ENCODE results near the gene CARD16. TPM values are rescaled to one million over a fixed set of nuclear protein-coding genes. Genes with fewer than 3 reads are reported as not detected.

The CARD16 gene
- total and polyA plus RNA-seq, 9 of the 15 experiments (the other 6 are each of a cell fraction or from before 2014, with no cell fraction given), result 0.31 TPM; not detected in 8

DNA sequence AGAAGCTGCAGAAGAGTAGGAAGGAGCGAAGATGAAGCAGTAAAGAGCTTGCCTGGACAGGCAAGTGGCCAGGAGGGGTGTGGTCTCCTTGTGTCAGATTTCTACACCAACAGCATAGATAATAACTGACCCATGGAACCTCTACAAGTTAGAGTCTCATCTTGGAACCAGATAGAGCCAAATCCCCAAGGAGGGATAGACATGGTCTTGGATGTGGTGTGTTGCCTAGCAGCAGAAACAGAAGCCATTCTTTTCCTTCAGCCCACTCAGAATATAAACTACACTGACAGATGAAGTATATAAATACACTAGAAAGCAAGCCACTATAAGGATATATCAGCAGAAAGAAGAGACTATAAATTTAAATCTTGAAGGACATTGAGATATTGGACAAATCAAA is 4.3 kb upstream of the CARD16 start:
- in situ Hi-C loops (cut with MboI), result no loop called here
- no peak overlapping the region for H3K27ac ChIP-seq (ENCODE audit: extremely low read depth, low read depth, low read length)
- ChIA-PET CTCF (ENCODE audit: low intra/inter-chr PET ratio) (no interaction called here), POLR2A (no interaction called here)
- H3K9ac ChIP-seq (ENCODE audit: insufficient read depth in 1 of 2, low read depth in 2 of 2, low read length in 2 of 2), result no peak overlapping the region
- no peak overlapping the region for H3K4me2 ChIP-seq (ENCODE audit: insufficient read depth, low read length)
- no peaks in the 10 kb centered on the region for H3K4me1 ChIP-seq (replicated peaks in 1 of 2; ENCODE audit: control insufficient read depth in 2 of 2, insufficient read depth in 2 of 2, low read length in 2 of 2)
- intact Hi-C loops (cut with micrococcal nuclease), result no loop called here
- no peak for FAIRE-seq
- no peaks in the 10 kb centered on the region for H3K27me3 ChIP-seq (ENCODE audit: control insufficient read depth in 2 of 2, insufficient read depth in 2 of 2, low read length in 2 of 2)
- 14% methylated on average over 1 of the region's 1 CpG for whole genome bisulfite sequencing (ENCODE audit: insufficient coverage, low coverage, missing lambda C conversion rate)
- TF ChIP-seq, protein P1, sequence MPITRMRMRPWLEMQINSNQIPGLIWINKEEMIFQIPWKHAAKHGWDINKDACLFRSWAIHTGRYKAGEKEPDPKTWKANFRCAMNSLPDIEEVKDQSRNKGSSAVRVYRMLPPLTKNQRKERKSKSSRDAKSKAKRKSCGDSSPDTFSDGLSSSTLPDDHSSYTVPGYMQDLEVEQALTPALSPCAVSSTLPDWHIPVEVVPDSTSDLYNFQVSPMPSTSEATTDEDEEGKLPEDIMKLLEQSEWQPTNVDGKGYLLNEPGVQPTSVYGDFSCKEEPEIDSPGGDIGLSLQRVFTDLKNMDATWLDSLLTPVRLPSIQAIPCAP (CRISPR knock-in tag; IDR thresholded peaks at IDR 0.05; ENCODE audit: borderline replicate concordance), result no peak
- no peaks in the 10 kb centered on the region for H3K9me1 ChIP-seq (ENCODE audit: control insufficient read depth, insufficient read depth, low read length)
- no peak for DNase-seq (ENCODE audit: extremely low read depth in 1 of 4, low spot score in 3 of 4)
- H2AFZ ChIP-seq (ENCODE audit: low read depth, low read length), result no peak overlapping the region
- no peak overlapping the region for H3K4me3 ChIP-seq
- H4K20me1 ChIP-seq (replicated peaks; ENCODE audit: control insufficient read depth, insufficient read depth, low read length), result no peaks in the 10 kb centered on the region
- no peaks in the 10 kb centered on the region for H3K79me2 ChIP-seq (ENCODE audit: control insufficient read depth, insufficient read depth, low read length)
- no peaks in the 10 kb centered on the region for H3K9me3 ChIP-seq (replicated peaks; ENCODE audit: control insufficient read depth, insufficient read depth, low read depth, low read length)
- BruUV-seq (replicated peaks), result no TSS peak
- no peak for ATAC-seq
- H3K36me3 ChIP-seq (ENCODE audit: control insufficient read depth, insufficient read depth, low read length), result no peaks in the 10 kb centered on the region

DNA sequence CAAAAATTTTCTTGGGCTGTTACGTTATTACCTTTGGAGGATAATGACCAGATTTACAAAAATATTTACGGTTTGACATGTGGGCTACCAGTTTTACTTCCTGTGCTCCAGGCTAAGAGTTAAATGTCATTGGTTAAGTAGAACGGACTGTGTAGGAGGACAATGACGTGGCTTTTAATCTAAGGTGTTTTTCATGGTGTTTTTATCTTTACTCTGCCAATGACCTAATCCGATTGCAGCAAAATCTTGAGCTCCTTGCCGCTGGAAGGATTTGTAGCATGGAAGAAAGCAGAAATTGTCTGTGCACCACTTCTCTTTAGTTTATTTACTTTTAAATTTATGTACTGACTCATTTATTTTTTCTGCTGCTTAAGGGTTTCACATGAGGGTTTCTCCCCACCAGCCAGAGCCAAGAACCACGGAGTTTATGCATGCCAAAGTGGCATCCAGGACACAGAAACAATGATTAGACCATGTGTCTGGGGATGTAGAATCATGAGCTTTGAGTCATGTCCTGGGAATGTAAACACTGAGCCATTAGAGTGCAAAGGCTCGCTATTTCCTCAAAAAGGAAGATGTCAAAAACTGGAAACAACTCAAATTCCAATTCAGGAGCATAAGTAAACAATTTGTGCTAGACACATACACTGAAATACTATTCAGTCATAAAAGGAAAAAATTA is 1.9 kb upstream of the CARD16 start:
- FAIRE-seq, result no peak
- POLR2A ChIA-PET, result no interaction called here
- Histone ChIP-seq H3K36me3 (ENCODE audit: control insufficient read depth, insufficient read depth, low read length) (no peaks in the 10 kb centered on the region), H3K9ac (ENCODE audit: insufficient read depth in 1 of 2, low read depth in 2 of 2, low read length in 2 of 2) (no peak overlapping the region), H3K4me1 (replicated peaks in 1 of 2; ENCODE audit: control insufficient read depth in 2 of 2, insufficient read depth in 2 of 2, low read length in 2 of 2) (no peaks in the 10 kb centered on the region), H3K4me2 (ENCODE audit: insufficient read depth, low read length) (no peak overlapping the region), H3K27ac (ENCODE audit: extremely low read depth, low read depth, low read length) (no peak overlapping the region), H3K79me2 (ENCODE audit: control insufficient read depth, insufficient read depth, low read length) (no peaks in the 10 kb centered on the region), H3K9me1 (ENCODE audit: control insufficient read depth, insufficient read depth, low read length) (no peaks in the 10 kb centered on the region), H3K4me3 (no peak overlapping the region), H3K9me3 (replicated peaks; ENCODE audit: control insufficient read depth, insufficient read depth, low read depth, low read length) (no peaks in the 10 kb centered on the region), H2AFZ (ENCODE audit: low read depth, low read length) (no peak overlapping the region), H3K27me3 (ENCODE audit: control insufficient read depth in 2 of 2, insufficient read depth in 2 of 2, low read length in 2 of 2) (no peaks in the 10 kb centered on the region), H4K20me1 (replicated peaks; ENCODE audit: control insufficient read depth, insufficient read depth, low read length) (no peaks in the 10 kb centered on the region)
- in situ Hi-C loops (cut with MboI) (no loop called here), intact Hi-C loops (cut with micrococcal nuclease) (no loop called here)
- BruUV-seq (replicated peaks), result no TSS peak
- ATAC-seq, result no peak
- CTCF ChIA-PET (ENCODE audit: low intra/inter-chr PET ratio), result no interaction called here
- DNase-seq (ENCODE audit: extremely low read depth in 1 of 4, low spot score in 3 of 4), result no peak
- WGBS (ENCODE audit: insufficient coverage, low coverage, missing lambda C conversion rate), result 0% methylated on average over 8 of the region's 8 CpGs
- TF ChIP-seq ZFX (CRISPR knock-in tag; IDR thresholded peaks at IDR 0.05), result no peak
- no peak for TF ChIP-seq C11orf30 (IDR thresholded peaks at IDR 0.05; ENCODE audit: low read depth)
- TF ChIP-seq SMARCA5 (IDR thresholded peaks at IDR 0.05), result no peak
- TF ChIP-seq, protein P2, sequence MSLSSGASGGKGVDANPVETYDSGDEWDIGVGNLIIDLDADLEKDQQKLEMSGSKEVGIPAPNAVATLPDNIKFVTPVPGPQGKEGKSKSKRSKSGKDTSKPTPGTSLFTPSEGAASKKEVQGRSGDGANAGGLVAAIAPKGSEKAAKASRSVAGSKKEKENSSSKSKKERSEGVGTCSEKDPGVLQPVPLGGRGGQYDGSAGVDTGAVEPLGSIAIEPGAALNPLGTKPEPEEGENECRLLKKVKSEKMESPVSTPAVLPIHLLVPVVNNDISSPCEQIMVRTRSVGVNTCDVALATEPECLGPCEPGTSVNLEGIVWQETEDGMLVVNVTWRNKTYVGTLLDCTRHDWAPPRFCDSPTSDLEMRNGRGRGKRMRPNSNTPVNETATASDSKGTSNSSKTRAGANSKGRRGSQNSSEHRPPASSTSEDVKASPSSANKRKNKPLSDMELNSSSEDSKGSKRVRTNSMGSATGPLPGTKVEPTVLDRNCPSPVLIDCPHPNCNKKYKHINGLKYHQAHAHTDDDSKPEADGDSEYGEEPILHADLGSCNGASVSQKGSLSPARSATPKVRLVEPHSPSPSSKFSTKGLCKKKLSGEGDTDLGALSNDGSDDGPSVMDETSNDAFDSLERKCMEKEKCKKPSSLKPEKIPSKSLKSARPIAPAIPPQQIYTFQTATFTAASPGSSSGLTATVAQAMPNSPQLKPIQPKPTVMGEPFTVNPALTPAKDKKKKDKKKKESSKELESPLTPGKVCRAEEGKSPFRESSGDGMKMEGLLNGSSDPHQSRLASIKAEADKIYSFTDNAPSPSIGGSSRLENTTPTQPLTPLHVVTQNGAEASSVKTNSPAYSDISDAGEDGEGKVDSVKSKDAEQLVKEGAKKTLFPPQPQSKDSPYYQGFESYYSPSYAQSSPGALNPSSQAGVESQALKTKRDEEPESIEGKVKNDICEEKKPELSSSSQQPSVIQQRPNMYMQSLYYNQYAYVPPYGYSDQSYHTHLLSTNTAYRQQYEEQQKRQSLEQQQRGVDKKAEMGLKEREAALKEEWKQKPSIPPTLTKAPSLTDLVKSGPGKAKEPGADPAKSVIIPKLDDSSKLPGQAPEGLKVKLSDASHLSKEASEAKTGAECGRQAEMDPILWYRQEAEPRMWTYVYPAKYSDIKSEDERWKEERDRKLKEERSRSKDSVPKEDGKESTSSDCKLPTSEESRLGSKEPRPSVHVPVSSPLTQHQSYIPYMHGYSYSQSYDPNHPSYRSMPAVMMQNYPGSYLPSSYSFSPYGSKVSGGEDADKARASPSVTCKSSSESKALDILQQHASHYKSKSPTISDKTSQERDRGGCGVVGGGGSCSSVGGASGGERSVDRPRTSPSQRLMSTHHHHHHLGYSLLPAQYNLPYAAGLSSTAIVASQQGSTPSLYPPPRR (CRISPR knock-in tag; IDR thresholded peaks at IDR 0.05; ENCODE audit: borderline replicate concordance), result no peak
- no peak for TF ChIP-seq GABPB2 (CRISPR knock-in tag; conservative IDR thresholded peaks at IDR 0.05)
- no peak for TF ChIP-seq FOXJ3 (CRISPR knock-in tag; IDR thresholded peaks at IDR 0.05)
- no peak for TF ChIP-seq NELFE (IDR thresholded peaks at IDR 0.05; ENCODE audit: insufficient read depth, insufficient read length)
- no peak for TF ChIP-seq ZNF583 (CRISPR knock-in tag; IDR thresholded peaks at IDR 0.05)
- TF ChIP-seq JUND (IDR thresholded peaks at IDR 0.05; ENCODE audit: borderline replicate concordance, low read depth, low read length), result no peak
- TF ChIP-seq JUND (tag; IDR thresholded peaks at IDR 0.05; ENCODE audit: borderline replicate concordance, low read depth, low read length), result no peak
